OCI-LY7 (cell line): ENCODE measurements around the gene AKAP13.

Experiments used
- EZH2phosphoT487 ChIP-seq: fragments of 200-600 bp; sonication (generic); IDR thresholded peaks from 2 replicates; pipeline ENCODE4 v1.6.1; 2018; ENCODE audit warnings: low read depth, borderline replicate concordance, mild to moderate bottlenecking, mixed run types, antibody characterized with exemption, low read length, moderate library complexity, mixed read lengths
- TF ChIP-seq, protein P1 (sequence below): fragments of 200-600 bp; sonication (generic); conservative IDR thresholded peaks from 2 replicates; pipeline ENCODE4 v1.5.1; 2014; ENCODE audit warnings: mild to moderate bottlenecking, antibody characterized with exemption, low read length, moderate library complexity, mixed read lengths

DNA sequence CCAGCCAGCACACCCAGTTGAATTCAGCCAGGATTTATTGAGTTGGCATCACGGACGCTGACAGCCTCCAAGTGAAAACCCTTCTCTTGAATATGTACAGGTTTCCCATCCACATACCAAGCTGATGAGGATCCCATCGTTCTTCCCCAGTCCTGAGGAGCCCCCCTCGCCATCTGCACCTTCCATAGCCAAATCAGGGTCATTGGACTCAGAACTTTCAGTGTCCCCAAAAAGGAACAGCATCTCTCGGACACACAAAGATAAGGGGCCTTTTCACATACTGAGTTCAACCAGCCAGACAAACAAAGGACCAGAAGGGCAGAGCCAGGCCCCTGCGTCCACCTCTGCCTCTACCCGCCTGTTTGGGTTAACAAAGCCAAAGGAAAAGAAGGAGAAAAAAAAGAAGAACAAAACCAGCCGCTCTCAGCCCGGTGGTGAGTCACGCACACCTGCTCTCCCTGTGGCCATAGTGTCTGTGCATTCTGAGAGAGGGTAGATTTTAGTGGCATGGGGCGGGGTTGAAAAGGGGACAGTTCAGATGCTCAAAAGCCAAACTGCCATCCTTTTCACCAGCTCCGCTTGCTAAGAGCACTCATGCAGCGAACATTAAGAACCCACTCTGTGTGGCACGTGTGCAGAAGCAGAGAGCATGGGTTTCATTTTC, 363.1 kb downstream of the AKAP13 start:
- TF ChIP-seq, protein P1, sequence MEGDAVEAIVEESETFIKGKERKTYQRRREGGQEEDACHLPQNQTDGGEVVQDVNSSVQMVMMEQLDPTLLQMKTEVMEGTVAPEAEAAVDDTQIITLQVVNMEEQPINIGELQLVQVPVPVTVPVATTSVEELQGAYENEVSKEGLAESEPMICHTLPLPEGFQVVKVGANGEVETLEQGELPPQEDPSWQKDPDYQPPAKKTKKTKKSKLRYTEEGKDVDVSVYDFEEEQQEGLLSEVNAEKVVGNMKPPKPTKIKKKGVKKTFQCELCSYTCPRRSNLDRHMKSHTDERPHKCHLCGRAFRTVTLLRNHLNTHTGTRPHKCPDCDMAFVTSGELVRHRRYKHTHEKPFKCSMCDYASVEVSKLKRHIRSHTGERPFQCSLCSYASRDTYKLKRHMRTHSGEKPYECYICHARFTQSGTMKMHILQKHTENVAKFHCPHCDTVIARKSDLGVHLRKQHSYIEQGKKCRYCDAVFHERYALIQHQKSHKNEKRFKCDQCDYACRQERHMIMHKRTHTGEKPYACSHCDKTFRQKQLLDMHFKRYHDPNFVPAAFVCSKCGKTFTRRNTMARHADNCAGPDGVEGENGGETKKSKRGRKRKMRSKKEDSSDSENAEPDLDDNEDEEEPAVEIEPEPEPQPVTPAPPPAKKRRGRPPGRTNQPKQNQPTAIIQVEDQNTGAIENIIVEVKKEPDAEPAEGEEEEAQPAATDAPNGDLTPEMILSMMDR = no peak
- TF ChIP-seq EZH2phosphoT487 = no peak
